ENCODE results near the gene SLC39A9. TPM values are rescaled to one million over a fixed set of nuclear protein-coding genes. Genes with fewer than 3 reads are reported as not detected.

Gene SLC39A9
- total RNA-seq, 4 donors from 2014 or later: 40.2 to 77.7 (median 68.6) TPM

DNA sequence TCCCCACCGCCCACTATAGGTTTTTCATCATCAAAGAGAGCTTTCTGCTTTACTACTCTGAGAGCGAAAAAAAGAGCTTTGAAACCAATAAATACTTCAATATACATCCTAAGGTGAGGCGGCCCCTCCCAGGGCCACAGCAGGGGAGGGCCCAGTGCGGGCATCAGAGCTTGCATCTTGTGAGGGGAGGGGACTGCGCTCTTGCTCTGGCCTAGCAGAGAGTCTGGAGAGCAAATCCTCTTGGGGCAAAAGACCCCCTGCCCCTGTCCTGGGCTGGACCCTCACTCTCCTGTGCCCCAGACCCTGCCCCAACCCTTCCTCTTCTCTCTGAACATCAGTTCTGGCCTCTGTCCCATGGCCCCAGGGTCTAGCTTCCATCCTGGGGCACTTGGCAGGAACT, 101.6 kb downstream of the SLC39A9 start:
- WGBS, 2 donors: 92% methylated on average over 2 of the region's 5 CpGs; no CpG with 5 or more reads in 1 of the 2 donors
- no peak for DNase-seq

DNA sequence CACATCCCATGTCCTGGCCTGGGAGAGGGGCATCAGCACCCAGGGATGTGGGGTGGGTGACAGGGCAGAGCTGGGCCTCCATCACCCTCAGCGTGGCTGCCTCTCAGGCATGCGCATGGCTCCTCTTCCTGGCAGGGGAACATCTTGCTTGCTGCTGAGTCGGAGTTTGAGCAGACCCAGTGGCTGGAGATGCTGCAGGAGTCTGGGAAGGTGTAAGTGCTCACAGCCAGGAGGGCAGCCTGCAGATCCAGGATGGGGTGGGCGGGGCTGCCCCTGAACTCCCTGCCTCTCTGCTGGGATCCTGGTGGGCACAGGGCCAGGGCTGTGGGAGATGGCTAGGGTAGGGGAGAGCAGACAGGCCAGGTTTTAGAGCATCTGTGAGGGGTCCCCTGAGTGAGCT, 102.2 kb downstream of the SLC39A9 start:
- DNase-seq: no peak

More for the DNA sequence above, 101.6 kb downstream of the SLC39A9 start:
- no peak for TF ChIP-seq POLR2A (IDR thresholded peaks at IDR 0.05)
- TF ChIP-seq, protein P1, sequence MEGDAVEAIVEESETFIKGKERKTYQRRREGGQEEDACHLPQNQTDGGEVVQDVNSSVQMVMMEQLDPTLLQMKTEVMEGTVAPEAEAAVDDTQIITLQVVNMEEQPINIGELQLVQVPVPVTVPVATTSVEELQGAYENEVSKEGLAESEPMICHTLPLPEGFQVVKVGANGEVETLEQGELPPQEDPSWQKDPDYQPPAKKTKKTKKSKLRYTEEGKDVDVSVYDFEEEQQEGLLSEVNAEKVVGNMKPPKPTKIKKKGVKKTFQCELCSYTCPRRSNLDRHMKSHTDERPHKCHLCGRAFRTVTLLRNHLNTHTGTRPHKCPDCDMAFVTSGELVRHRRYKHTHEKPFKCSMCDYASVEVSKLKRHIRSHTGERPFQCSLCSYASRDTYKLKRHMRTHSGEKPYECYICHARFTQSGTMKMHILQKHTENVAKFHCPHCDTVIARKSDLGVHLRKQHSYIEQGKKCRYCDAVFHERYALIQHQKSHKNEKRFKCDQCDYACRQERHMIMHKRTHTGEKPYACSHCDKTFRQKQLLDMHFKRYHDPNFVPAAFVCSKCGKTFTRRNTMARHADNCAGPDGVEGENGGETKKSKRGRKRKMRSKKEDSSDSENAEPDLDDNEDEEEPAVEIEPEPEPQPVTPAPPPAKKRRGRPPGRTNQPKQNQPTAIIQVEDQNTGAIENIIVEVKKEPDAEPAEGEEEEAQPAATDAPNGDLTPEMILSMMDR (IDR thresholded peaks at IDR 0.05): no peak
- Histone ChIP-seq H3K4me1 (peaks cover 0 to 17% (median 0%) of the 10 kb centered on the region in 3 donors), H3K4me3 (no peak overlapping the region), H3K9me3 (no peaks in the 10 kb centered on the region), H3K36me3 (no peaks in the 10 kb centered on the region), H3K27me3 (peaks cover 0 to 9% (median 0%) of the 10 kb centered on the region in 4 donors), H3K27ac (no peak overlapping the region)
- intact Hi-C loops (cut with DNase I): no loop called here

DNA sequence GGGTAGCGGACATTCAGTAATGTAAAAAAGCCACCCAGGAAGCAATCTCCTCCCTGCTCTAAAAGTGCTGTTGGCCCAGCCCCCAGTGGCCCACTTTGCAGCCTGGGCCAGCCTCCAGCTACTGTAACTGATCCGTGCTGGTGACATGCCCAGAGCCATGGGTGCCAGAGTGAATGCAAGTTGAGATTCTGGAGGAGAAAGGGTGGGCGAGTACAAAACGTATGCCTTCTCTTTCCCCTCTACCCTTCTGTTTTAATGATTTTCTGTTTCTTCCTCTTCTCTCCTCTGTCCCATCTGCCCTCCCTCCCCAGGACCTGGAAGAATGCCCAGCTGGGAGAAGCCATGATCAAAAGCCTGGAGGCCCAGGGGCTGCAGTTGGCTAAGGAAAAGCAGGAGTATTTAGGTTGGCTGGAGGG, 102.9 kb downstream of the SLC39A9 start:
- no peak overlapping the region for H3K4me3 ChIP-seq
- H3K4me1 ChIP-seq: peaks cover 0 to 26% (median 0%) of the 10 kb centered on the region in 3 donors
- H3K27ac ChIP-seq: no peak overlapping the region
- WGBS, 2 donors: 33 to 39% methylated on average over 3 to 4 of the region's 4 CpGs
- no peaks in the 10 kb centered on the region for H3K9me3 ChIP-seq
- peaks cover 0 to 9% (median 0%) of the 10 kb centered on the region in 4 donors for H3K27me3 ChIP-seq
- H3K36me3 ChIP-seq: no peaks in the 10 kb centered on the region
- intact Hi-C loops (cut with DNase I): no loop called here
- TF ChIP-seq, protein P1 (IDR thresholded peaks at IDR 0.05): no peak
- TF ChIP-seq POLR2A (IDR thresholded peaks at IDR 0.05): no peak
- no peak for DNase-seq

More for the DNA sequence above, 102.2 kb downstream of the SLC39A9 start:
- Histone ChIP-seq H3K9me3 (no peaks in the 10 kb centered on the region), H3K4me3 (no peak overlapping the region), H3K27ac (no peak overlapping the region), H3K27me3 (peaks cover 0 to 9% (median 0%) of the 10 kb centered on the region in 4 donors), H3K36me3 (no peaks in the 10 kb centered on the region), H3K4me1 (peaks cover 0 to 19% (median 0%) of the 10 kb centered on the region in 3 donors)
- 80 to 87% methylated on average over 1 to 3 of the region's 4 CpGs for WGBS, 2 donors
- TF ChIP-seq POLR2A (IDR thresholded peaks at IDR 0.05): no peak
- intact Hi-C loops (cut with DNase I): no loop called here

DNA sequence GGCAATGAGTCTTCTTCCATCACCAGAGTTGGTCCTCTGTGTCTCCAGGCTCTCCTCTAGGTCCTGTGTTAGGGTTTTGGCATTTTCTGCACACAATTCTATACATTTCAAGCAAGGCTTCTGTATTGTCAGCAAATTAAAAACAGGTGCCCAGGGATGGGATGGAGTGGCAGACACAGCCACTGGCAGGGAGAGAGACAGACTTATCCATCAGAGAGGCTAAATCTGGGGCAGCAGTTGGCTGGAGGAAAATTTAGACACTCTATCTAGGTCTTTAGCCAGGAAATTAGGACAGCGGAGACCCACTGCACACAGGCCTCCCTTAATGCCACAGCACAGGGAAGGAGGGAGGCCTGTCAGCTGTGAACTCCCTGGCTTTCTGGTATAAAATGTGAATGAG, 106.3 kb downstream of the SLC39A9 start:
- TF ChIP-seq, protein P1 (IDR thresholded peaks at IDR 0.05): no peak
- no peak for TF ChIP-seq POLR2A (IDR thresholded peaks at IDR 0.05)
- Histone ChIP-seq H3K9me3 (no peaks in the 10 kb centered on the region), H3K36me3 (no peaks in the 10 kb centered on the region), H3K4me1 (peaks cover 0 to 26% (median 0%) of the 10 kb centered on the region in 3 donors), H3K4me3 (no peak overlapping the region), H3K27me3 (peaks cover 0 to 7% (median 0%) of the 10 kb centered on the region in 4 donors), H3K27ac (no peak overlapping the region)
- 91 to 100% methylated on average over 1 of the region's 1 CpG for WGBS, 2 donors
- no peak for DNase-seq
- intact Hi-C loops (cut with DNase I): no loop called here

DNA sequence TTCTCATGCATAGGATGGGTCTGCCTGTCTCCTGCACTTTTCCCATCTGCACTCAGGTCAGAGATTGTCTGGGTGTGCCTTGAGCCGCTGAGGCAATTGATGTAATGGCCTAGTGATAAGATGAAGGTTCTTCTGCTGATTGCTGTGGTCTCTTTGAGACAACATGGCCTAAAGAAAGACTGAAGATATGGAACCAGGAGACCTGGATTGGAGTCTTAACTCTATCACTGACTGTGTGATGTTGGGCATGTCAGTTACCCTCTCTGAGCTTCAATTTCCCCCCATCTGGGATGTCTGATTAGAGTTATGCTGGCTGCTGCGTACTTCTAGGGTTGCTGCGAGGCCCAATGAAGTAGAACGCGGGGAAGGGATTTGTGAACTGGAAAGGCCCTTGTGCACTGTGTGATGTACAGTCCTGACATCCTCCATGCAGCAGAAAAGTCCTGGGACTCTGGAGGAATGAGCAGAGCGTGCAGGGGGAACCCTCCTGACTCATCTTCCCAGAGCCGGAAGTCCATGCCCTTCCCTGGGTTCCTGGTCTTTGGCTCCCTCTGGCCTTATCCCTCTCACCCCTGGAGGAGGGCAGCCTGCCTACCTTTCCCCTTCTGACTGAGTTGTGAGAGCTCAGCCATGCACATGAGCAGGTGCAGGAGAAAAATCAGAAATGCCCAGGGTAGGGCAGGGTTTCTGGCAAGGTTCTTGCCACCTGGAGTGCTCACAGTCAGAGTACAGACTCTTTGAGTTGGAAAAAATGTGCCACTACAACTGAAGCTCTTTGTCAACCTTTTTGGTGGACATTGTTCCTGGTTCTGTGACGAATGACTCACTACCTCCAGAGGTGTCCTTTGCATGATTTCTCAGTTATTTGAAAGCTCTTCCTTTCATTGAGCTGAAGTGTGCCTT, 107.1 kb downstream of the SLC39A9 start:
- H3K4me1 ChIP-seq: peaks cover 0 to 26% (median 0%) of the 10 kb centered on the region in 3 donors
- TF ChIP-seq, protein P1 (IDR thresholded peaks at IDR 0.05): no peak
- TF ChIP-seq POLR2A (IDR thresholded peaks at IDR 0.05): no peak
- no peaks in the 10 kb centered on the region for H3K9me3 ChIP-seq
- no peaks in the 10 kb centered on the region for H3K27me3 ChIP-seq
- no peak overlapping the region for H3K4me3 ChIP-seq
- H3K36me3 ChIP-seq: no peaks in the 10 kb centered on the region
- no peak overlapping the region for H3K27ac ChIP-seq
- no peak for DNase-seq
- intact Hi-C loops (cut with DNase I): no loop called here
- WGBS, 2 donors: 83 to 87% methylated on average over 7 to 8 of the region's 8 CpGs

Data from esophagus squamous epithelium (tissue), 5 donors.